Mesenchymal stem cell (in vitro differentiated cells and primary cell): Measurements from ENCODE around the gene TMEM147.
A peak's percentile ranks its signal among the peaks of the same experiment; 100 is the strongest.

Source experiments
- DNase-seq: peaks from one replicate; pipeline ENCODE4 v3.0.0-alpha.2; 2013
- H2AFZ ChIP-seq: one replicate; pipeline ENCODE4 v1.6.1; 2013; ENCODE audit warnings: low read depth, mild to moderate bottlenecking, control low read depth, inconsistent platforms, low read length, moderate library complexity
- H2AK5ac ChIP-seq: 2 replicates; pipeline ENCODE4 v1.6.1; 2013; ENCODE audit warnings: low read length, moderate library complexity, mild to moderate bottlenecking, inconsistent platforms; ENCODE audit not compliant: severe bottlenecking
- H2BK120ac ChIP-seq: one replicate; pipeline ENCODE4 v1.6.1; 2013; ENCODE audit warnings: low read depth, mild to moderate bottlenecking, inconsistent platforms, low read length, moderate library complexity
- H2BK12ac ChIP-seq, 2 experiments: one replicate each; pipeline ENCODE4 v1.6.1; 2013; ENCODE audit warnings: inconsistent platforms in 2 of 2, low read length in 2 of 2, mild to moderate bottlenecking in 2 of 2, moderate library complexity in 2 of 2, control low read depth in 1 of 2
- H2BK15ac ChIP-seq: one replicate; pipeline ENCODE4 v1.6.1; 2013; ENCODE audit warnings: mild to moderate bottlenecking, low read depth, inconsistent platforms; ENCODE audit not compliant: poor library complexity, severe bottlenecking
- H2BK5ac ChIP-seq: 2 replicates; pipeline ENCODE4 v1.6.1; 2013; ENCODE audit warnings: low read depth, mild to moderate bottlenecking, low read length, control low read depth, inconsistent platforms; ENCODE audit not compliant: poor library complexity, severe bottlenecking
- H3K14ac ChIP-seq, 2 experiments: one replicate each; pipeline ENCODE4 v1.6.1; 2013; ENCODE audit warnings: inconsistent platforms in 2 of 2, low read length in 2 of 2, control low read depth in 1 of 2, mild to moderate bottlenecking in 1 of 2, moderate library complexity in 1 of 2
- H3K18ac ChIP-seq, 2 experiments: one replicate each; pipeline ENCODE4 v1.6.1; 2013; ENCODE audit warnings: inconsistent platforms in 2 of 2, low read length in 2 of 2, control low read depth in 1 of 2, low read depth in 1 of 2, mild to moderate bottlenecking in 1 of 2
- H3K23ac ChIP-seq, 2 experiments: one replicate each; pipeline ENCODE4 v1.6.1; 2013; ENCODE audit warnings: inconsistent platforms in 2 of 2, low read length in 2 of 2, mild to moderate bottlenecking in 2 of 2, moderate library complexity in 2 of 2, control low read depth in 1 of 2
- H3K27ac ChIP-seq: 2 replicates; pipeline ENCODE4 v1.5.1; 2013; ENCODE audit warnings: mild to moderate bottlenecking, moderate library complexity, low read length, control low read depth, inconsistent platforms; ENCODE audit not compliant: poor library complexity, severe bottlenecking
- H3K27me3 ChIP-seq, 2 experiments: 2 replicates each; pipeline versions ENCODE4 v1.6.1 to v1.7.0; 2013; ENCODE audit warnings: low read length in 2 of 2, mild to moderate bottlenecking in 2 of 2, moderate library complexity in 2 of 2, control low read depth in 1 of 2, inconsistent platforms in 1 of 2; ENCODE audit not compliant: control insufficient read depth in 1 of 2, insufficient read depth in 1 of 2
- H3K36me3 ChIP-seq, 2 experiments: 2 replicates each; pipeline versions ENCODE4 v1.6.1 to v1.7.0; 2013; ENCODE audit warnings: low read length in 2 of 2, control low read depth in 1 of 2, inconsistent platforms in 1 of 2, low read depth in 1 of 2, mild to moderate bottlenecking in 1 of 2; ENCODE audit not compliant: insufficient read depth in 2 of 2, control insufficient read depth in 1 of 2
- H3K4ac ChIP-seq, 2 experiments: one replicate each; pipeline ENCODE4 v1.6.1; 2013; ENCODE audit warnings: inconsistent platforms in 2 of 2, low read length in 2 of 2, mild to moderate bottlenecking in 2 of 2, moderate library complexity in 2 of 2, control low read depth in 1 of 2, low read depth in 1 of 2
- H3K4me1 ChIP-seq: 2 replicates; pipeline ENCODE4 v1.6.1; 2013; ENCODE audit warnings: low read depth, low read length, control low read depth; ENCODE audit not compliant: control insufficient read depth, insufficient read depth
- H3K4me2 ChIP-seq: 2 replicates; pipeline ENCODE4 v1.6.1; 2013; ENCODE audit warnings: low read length, mild to moderate bottlenecking, inconsistent platforms; ENCODE audit not compliant: poor library complexity, severe bottlenecking
- H3K4me3 ChIP-seq, 2 experiments: 2 replicates each; pipeline versions ENCODE4 v1.5.1 to v1.7.0; 2013; ENCODE audit warnings: low read length in 2 of 2, mild to moderate bottlenecking in 2 of 2, control low read depth in 1 of 2, low read depth in 1 of 2; ENCODE audit not compliant: insufficient read depth in 1 of 2
- H3K79me1 ChIP-seq: replicated peaks from 2 replicates; pipeline ENCODE4 v1.6.1; 2013; ENCODE audit warnings: mild to moderate bottlenecking, control low read depth, low read length, inconsistent platforms; ENCODE audit not compliant: poor library complexity, severe bottlenecking
- H3K9ac ChIP-seq: 2 replicates; pipeline ENCODE4 v1.7.0; 2013; ENCODE audit warnings: mild to moderate bottlenecking, low read length, moderate library complexity
- H3K9me3 ChIP-seq: 2 replicates; pipeline ENCODE4 v1.7.0; 2013; ENCODE audit warnings: mild to moderate bottlenecking, low read length; ENCODE audit not compliant: control insufficient read depth
- H4K8ac ChIP-seq: one replicate; pipeline ENCODE4 v1.6.1; 2013; ENCODE audit warnings: inconsistent platforms, mild to moderate bottlenecking, low read length, moderate library complexity
- H4K91ac ChIP-seq: one replicate; pipeline ENCODE4 v1.6.1; 2013; ENCODE audit warnings: mild to moderate bottlenecking, low read length, inconsistent platforms
- WGBS: methylation state at CpG from one replicate; pipeline ENCODE4 v1.1.7; 2013; ENCODE audit warnings: mixed read lengths; 5-methylcytosine and 5-hydroxymethylcytosine counted together

TMEM147 gene

GRCh38 chr19:35507561-35507960, 37.9 kb upstream of the TMEM147 start:
- Histone ChIP-seq H3K27me3 (peaks cover 46 to 66% of the 10 kb centered on the region in 2 experiments), H3K23ac (no peak overlapping the region), H3K79me1 (no peaks in the 10 kb centered on the region), H3K9ac (no peak overlapping the region), H3K4me1 (peaks cover 10% of the 10 kb centered on the region), H3K27ac (no peak overlapping the region), H3K18ac (no peak overlapping the region), H2AK5ac (no peak overlapping the region), H2BK120ac (no peak overlapping the region), H3K4me3 (no peak overlapping the region), H2BK12ac (no peak overlapping the region), H3K4ac (no peak overlapping the region), H2BK15ac (no peak overlapping the region), H3K4me2 (no peak overlapping the region), H4K91ac (no peak overlapping the region), H4K8ac (no peak overlapping the region), H2BK5ac (no peak overlapping the region), H3K14ac (no peak overlapping the region), H3K9me3 (no peaks in the 10 kb centered on the region), H3K36me3 (peaks cover 0 to 4% of the 10 kb centered on the region in 2 experiments), H2AFZ (no peak overlapping the region)
- WGBS: 85% methylated on average over 11 of the region's 11 CpGs
- no peak for DNase-seq

GRCh38 chr19:35508129-35508528, 37.3 kb upstream of the TMEM147 start:
- Histone ChIP-seq H2BK12ac (no peak overlapping the region), H2AK5ac (no peak overlapping the region), H3K23ac (no peak overlapping the region), H3K4me1 (peaks cover 10% of the 10 kb centered on the region), H2BK15ac (no peak overlapping the region), H4K91ac (no peak overlapping the region), H3K27me3 (peaks cover 49 to 67% of the 10 kb centered on the region in 2 experiments), H3K18ac (no peak overlapping the region), H2AFZ (no peak overlapping the region), H4K8ac (no peak overlapping the region), H2BK120ac (no peak overlapping the region), H3K4ac (no peak overlapping the region), H2BK5ac (no peak overlapping the region), H3K79me1 (no peaks in the 10 kb centered on the region), H3K4me3 (peak overlapping the region in 1 of 2 experiments; percentile 12), H3K9me3 (no peaks in the 10 kb centered on the region), H3K4me2 (no peak overlapping the region), H3K36me3 (peaks cover 0 to 4% of the 10 kb centered on the region in 2 experiments), H3K27ac (no peak overlapping the region), H3K9ac (no peak overlapping the region), H3K14ac (no peak overlapping the region)
- 92% methylated on average over 1 of the region's 3 CpGs for WGBS
- DNase-seq: no peak

GRCh38 chr19:35509018-35509652, 36.3 kb upstream of the TMEM147 start:
- Histone ChIP-seq H4K91ac (no peak overlapping the region), H3K27ac (no peak overlapping the region), H2BK120ac (no peak overlapping the region), H2BK15ac (no peak overlapping the region), H3K4ac (no peak overlapping the region), H2BK12ac (no peak overlapping the region), H3K9ac (no peak overlapping the region), H3K4me1 (peaks cover 12% of the 10 kb centered on the region), H2BK5ac (no peak overlapping the region), H3K36me3 (peaks cover 0 to 4% of the 10 kb centered on the region in 2 experiments), H4K8ac (no peak overlapping the region), H3K18ac (no peak overlapping the region), H3K27me3 (peaks cover 50 to 77% of the 10 kb centered on the region in 2 experiments), H3K4me3 (no peak overlapping the region), H3K4me2 (peak overlapping the region; percentile 49), H3K9me3 (no peaks in the 10 kb centered on the region), H2AFZ (no peak overlapping the region), H3K23ac (no peak overlapping the region), H2AK5ac (no peak overlapping the region), H3K14ac (no peak overlapping the region), H3K79me1 (no peaks in the 10 kb centered on the region)
- DNase-seq: no peak
- 12% methylated on average over 10 of the region's 12 CpGs for WGBS

GRCh38 chr19:35509861-35510625, 35.4 kb upstream of the TMEM147 start:
- H3K36me3 ChIP-seq: peaks cover 0 to 4% of the 10 kb centered on the region in 2 experiments
- H2BK5ac ChIP-seq: peak overlapping the region; percentile 52
- no peak overlapping the region for H3K14ac ChIP-seq
- no peaks in the 10 kb centered on the region for H3K79me1 ChIP-seq
- no peak overlapping the region for H2BK12ac ChIP-seq
- H3K4me2 ChIP-seq: peak overlapping the region; percentile 71
- H2BK120ac ChIP-seq: no peak overlapping the region
- DNase-seq: peak; percentile 35
- no peak overlapping the region for H3K27ac ChIP-seq
- H3K27me3 ChIP-seq: peaks cover 48 to 80% of the 10 kb centered on the region in 2 experiments
- no peak overlapping the region for H3K23ac ChIP-seq
- H2AK5ac ChIP-seq: no peak overlapping the region
- peak overlapping the region in 1 of 2 experiments; percentile 42 for H3K18ac ChIP-seq
- H3K4me1 ChIP-seq: peaks cover 14% of the 10 kb centered on the region
- 2% methylated on average over 35 of the region's 39 CpGs for WGBS
- peak overlapping the region; percentile 23 for H4K8ac ChIP-seq
- no peak overlapping the region for H2BK15ac ChIP-seq
- H3K9me3 ChIP-seq: no peaks in the 10 kb centered on the region
- no peak overlapping the region for H3K4ac ChIP-seq
- H4K91ac ChIP-seq: no peak overlapping the region
- H3K4me3 ChIP-seq: peak overlapping the region in 1 of 2 experiments; percentile 77
- peak overlapping the region; percentile 78 for H3K9ac ChIP-seq
- H2AFZ ChIP-seq: no peak overlapping the region
